D721Med (cell line): ENCODE data around the gene RHOU.

ENCODE experiments used
- DNase-seq: peaks from one replicate; pipeline ENCODE4 v3.0.0; 2011; ENCODE audit warnings: low spot score; ENCODE audit not compliant: insufficient read length
- FAIRE-seq: peaks from 2 replicates; lab custom pipeline; 2011; peaks lifted over from hg19 to GRCh38; lab: Jason Lieb, UNC
- TF ChIP-seq, protein P1 (sequence below): IDR thresholded peaks from 2 replicates; pipeline ENCODE4 v1.5.1; 2012; ENCODE audit warnings: mild to moderate bottlenecking, control low read depth; ENCODE audit not compliant: insufficient read depth; ENCODE audit errors: missing control alignments

The RHOU gene

DNA sequence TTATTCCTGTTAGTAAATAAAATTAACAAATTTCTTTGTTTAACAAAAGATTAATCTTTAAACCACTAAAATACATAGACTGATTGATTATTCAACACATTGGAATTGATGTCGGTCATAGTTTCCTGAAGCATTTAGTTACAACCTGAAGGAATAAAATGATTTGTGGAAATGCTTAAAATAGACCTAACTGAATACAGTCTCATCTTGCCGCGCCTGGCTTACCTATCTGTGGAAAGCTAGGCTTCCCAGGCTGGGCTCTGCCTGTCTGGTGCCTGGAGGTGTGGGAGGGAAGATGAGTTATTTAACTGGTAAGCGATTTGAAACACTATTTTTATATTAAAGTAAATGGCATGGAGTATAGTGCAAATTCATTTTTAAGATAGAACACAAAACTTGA, 10.2 kb downstream of the RHOU start:
- DNase-seq (no peak), FAIRE-seq (no peak)
- TF ChIP-seq, protein P1, sequence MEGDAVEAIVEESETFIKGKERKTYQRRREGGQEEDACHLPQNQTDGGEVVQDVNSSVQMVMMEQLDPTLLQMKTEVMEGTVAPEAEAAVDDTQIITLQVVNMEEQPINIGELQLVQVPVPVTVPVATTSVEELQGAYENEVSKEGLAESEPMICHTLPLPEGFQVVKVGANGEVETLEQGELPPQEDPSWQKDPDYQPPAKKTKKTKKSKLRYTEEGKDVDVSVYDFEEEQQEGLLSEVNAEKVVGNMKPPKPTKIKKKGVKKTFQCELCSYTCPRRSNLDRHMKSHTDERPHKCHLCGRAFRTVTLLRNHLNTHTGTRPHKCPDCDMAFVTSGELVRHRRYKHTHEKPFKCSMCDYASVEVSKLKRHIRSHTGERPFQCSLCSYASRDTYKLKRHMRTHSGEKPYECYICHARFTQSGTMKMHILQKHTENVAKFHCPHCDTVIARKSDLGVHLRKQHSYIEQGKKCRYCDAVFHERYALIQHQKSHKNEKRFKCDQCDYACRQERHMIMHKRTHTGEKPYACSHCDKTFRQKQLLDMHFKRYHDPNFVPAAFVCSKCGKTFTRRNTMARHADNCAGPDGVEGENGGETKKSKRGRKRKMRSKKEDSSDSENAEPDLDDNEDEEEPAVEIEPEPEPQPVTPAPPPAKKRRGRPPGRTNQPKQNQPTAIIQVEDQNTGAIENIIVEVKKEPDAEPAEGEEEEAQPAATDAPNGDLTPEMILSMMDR = no peak

DNA sequence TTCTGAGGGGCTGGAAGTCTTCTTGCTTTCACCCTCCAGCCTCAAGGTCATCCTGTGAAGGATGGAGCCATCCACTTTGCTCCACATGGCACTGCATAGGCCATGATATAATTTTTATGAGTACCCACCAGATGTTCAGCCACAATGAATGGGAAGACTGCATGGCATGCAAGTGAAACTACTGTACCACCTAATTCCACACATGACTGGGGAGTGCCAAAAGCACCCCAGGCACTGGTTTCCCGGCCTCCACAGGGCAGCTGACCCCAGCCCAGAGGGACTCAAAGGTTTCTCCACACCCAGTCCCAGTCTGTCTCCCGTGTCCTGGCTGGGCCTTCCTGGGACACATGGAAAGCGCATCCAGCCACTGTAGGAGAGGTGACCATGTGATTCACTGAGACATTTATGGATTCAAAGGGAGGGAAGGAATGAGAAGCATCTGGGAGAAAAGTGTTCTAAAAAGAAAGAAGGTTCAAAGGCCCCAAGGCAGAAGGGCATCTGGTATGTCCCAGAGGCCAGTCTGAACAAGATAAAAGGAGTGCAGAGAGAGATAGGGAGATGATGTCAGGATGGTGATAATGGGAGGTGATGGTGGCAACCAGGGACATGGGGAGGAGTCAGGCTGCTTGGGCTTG, 12.1 kb downstream of the RHOU start:
- no peak for FAIRE-seq
- no peak for DNase-seq
- TF ChIP-seq, protein P1 = no peak

DNA sequence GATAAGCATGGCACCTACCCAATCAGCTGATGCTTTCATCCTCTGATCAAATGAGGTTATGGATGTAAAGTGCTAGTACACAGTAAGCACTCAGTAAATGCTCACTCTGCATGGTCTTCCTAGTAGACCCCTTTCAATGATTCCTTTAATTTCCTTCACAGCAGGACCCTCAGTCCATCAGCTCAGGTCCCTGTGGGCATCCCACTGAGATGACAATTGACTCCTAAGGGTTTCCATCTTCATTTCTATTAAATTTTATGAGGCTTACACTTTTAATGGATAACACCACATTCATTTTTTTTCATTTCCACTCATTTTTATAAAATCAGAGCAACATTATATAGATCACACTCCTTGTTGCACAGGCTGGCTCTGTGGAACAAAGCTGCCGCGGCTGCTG, 12.8 kb downstream of the RHOU start:
- TF ChIP-seq, protein P1 = no peak
- no peak for FAIRE-seq
- DNase-seq = no peak

DNA sequence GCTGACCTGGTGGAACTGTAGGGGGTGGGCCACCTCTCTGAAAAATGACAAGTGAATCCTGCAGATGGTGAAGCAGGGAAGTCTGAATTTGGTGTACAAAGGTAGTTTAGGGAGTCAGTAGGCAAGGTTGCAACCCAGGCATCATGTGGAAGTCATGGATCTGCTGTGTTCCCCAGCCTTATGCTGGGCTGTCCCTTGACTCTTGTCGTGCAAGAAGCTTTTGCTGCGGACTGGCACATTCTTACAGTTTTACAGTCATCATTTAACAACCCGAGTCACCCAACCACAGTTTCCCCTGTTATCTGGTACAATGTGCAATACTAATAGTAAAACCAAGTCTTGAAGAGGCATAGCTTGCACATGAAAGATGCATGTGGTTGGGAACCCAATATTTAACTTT, 13.2 kb downstream of the RHOU start:
- TF ChIP-seq, protein P1 = no peak
- DNase-seq (no peak), FAIRE-seq (no peak)

DNA sequence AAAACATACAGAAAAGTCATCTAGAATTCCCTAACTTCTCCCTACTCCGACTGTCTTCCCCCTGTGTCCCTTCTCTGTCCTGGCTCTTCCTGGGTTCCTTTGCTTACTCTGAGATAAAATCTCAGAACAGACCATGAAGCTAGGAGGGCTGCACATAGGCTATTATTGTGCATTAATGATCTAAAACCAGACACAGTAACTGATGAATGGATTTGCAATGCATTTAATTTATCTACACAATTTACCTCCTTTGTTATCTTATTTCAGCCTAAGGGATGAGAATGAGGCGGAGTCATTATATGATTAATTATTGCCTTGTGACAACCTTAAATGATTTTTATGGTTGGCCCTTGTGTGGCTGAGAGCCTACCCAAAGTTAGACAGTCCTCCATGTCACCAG, 14.5 kb downstream of the RHOU start:
- FAIRE-seq = no peak
- DNase-seq = no peak
- TF ChIP-seq, protein P1 = no peak

DNA sequence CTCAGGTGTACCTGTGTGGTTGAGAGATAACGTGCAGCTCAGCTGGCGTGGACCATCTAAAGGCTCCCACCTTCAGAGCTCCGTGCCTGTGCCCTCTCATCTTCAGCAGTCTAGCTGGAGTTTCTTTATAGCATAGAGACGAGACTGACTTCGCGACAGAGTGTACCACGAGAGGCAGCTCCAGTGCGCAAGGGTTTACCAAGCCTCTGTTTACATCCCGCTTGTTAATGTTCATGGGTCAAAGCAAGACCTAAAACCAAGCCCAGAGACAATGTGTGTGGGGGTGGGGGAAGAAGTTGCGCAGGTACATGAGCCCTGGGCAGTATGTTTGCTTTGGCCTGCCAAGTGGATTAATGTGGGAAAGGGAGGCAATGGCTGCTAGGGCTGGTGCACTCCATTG, 15.6 kb downstream of the RHOU start:
- DNase-seq (no peak), FAIRE-seq (no peak)
- TF ChIP-seq, protein P1 = no peak

DNA sequence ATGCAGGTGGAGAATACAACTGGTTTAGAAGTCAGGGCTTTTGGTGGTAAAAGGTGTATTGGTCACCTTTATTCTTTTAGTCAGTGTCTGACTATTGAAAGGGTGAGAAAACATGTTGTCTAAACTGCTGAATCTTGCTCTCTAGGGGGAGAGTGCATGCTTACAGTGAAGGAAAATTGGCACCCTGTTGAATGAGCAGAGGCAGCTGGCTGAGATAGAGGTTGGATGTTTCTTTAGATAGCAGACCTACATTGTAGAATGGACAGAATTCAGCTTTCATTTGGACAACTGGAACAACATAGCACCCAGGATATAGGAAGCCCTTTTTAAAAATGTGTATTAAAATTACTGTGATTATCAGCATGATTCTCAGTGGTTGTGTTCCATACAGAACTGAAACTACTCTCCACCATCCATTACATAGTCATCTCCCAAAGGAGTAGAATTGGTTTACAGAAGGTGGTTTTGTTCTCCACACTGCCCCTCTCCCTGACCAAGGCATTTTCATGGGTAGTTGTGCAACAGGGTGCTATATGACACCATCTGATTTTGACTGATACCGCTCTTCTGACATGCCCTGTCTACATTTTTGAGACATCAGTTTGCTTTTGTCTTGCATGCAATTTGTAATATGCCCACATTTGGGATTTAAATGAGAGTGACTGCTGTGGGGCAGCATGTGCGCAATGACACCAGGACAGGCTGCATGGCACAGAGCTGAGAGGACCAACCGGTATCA, 16.2 kb downstream of the RHOU start:
- TF ChIP-seq, protein P1 = no peak
- FAIRE-seq (peak; percentile 56), DNase-seq (no peak)
